Cardiac fibroblast (primary cell): ENCODE measurements around the gene GRIK3.
"Not testable (repeated sequence)": the region's sequence is repeated elsewhere in the genome, so short reads cannot be mapped to it uniquely, and the experiment has no call there.

Experiments used
- DNase-seq, 2 donors: peaks; one replicate each; pipeline versions ENCODE4 v3.0.0 to v3.0.0-alpha.2; 2010; ENCODE audit warnings: low read depth in 2 of 2
- H3K4me3 ChIP-seq, 2 donors: replicated peaks in 1 of 2; 1 replicate in 1 of 2; 2 replicates in 1 of 2; pipeline ENCODE4 v1.5.1; 2011; ENCODE audit warnings: low read depth in 2 of 2, low read length in 2 of 2, mild to moderate bottlenecking in 2 of 2, moderate library complexity in 1 of 2
- TF ChIP-seq, protein P1 (sequence below): IDR thresholded peaks from one replicate; pipeline ENCODE4 v1.5.1; 2011; ENCODE audit warnings: low read depth, mild to moderate bottlenecking, low read length, inconsistent platforms

The GRIK3 gene

DNA sequence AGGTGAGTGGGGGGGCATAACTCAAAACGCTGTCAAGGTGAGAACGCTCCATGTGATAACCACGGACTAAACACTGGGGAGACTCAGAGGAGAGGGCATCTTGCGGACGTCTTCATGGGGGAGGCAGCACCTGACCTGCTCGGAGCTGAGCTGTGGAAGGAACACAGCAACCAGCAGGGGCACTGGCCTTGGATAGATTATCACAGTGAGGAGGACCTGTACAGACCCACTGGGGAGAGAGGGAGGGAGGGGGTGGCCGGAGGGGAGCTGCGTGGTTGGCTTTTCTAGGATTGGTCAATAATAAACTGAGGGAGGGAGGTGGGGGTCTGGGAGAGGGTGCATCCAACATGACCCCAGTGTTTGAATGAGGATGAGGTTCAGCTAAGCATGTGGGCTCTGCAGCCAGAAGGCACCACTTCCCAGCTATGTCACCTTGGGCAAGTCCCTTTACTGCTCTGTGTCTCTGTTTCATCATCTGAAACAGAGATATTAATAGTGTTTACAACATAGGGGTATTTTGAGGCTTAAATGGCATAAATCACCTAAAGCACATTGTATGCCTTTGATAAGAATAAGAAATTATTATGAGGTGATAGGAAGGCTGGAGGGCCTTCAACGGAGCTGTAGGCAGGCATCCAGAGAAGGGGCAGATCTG, 123.3 kb downstream of the GRIK3 start:
- no peak for DNase-seq
- H3K4me3 ChIP-seq = no peak overlapping the region
- TF ChIP-seq, protein P1, sequence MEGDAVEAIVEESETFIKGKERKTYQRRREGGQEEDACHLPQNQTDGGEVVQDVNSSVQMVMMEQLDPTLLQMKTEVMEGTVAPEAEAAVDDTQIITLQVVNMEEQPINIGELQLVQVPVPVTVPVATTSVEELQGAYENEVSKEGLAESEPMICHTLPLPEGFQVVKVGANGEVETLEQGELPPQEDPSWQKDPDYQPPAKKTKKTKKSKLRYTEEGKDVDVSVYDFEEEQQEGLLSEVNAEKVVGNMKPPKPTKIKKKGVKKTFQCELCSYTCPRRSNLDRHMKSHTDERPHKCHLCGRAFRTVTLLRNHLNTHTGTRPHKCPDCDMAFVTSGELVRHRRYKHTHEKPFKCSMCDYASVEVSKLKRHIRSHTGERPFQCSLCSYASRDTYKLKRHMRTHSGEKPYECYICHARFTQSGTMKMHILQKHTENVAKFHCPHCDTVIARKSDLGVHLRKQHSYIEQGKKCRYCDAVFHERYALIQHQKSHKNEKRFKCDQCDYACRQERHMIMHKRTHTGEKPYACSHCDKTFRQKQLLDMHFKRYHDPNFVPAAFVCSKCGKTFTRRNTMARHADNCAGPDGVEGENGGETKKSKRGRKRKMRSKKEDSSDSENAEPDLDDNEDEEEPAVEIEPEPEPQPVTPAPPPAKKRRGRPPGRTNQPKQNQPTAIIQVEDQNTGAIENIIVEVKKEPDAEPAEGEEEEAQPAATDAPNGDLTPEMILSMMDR = no peak

DNA sequence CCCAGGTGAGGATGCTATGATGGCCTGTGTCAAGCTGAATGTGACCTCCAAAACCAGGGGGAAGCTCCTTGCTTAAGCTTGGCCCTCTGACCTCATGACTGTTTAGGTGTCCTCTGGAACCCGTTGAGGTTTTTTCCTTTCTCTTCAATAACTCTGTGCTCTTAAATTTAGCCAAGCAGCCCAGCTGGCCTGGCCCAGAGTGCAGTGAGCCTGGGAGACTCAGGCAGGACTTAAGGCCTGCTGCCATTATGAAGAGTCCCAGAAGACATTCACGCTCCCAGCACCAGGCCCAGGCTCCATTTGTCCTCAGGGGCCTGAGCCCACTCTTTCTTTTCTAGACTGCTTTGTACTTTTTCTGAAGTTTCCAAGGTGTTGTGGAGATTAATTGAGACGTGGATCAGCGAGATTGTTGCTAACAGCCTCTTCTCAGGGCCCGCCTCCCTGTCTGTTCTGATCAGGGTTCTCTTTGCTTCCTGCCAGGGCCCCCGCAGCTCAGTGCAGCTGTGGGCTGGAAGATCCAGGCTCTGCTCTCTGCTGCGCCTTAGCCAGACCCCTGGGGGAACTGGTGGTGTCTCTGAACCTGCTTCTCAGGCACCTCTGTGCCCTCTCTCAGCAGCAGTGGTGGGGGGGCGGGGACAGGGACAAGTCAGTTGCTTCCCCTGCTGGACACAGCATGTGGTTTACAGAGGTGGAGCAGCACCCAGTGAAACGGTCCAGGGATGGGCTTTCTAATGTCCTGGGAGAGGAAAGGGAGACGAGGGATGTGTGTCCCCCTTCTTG, 124.2 kb downstream of the GRIK3 start:
- DNase-seq = no peak
- TF ChIP-seq, protein P1 = no peak
- no peak overlapping the region for H3K4me3 ChIP-seq

DNA sequence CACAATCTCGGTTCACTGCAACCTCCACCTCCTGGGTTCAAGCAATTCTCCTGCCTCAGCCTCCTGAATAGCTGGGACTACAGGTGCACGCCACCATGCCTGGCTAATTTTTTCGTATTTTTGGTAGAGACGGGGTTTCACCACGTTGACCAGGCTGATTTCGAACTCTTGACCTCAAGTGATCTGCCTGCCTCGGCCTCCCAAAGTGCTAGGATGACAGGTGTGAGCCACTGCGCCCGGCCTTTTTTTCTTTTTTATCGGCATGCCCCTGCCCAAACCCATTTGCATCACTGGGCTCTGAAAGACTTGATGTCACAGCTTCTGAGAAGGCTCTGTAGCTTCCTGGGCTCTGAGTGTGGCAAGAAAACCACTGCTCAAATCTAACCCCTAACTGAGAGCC, 125.0 kb downstream of the GRIK3 start:
- not testable (repeated sequence) for DNase-seq

DNA sequence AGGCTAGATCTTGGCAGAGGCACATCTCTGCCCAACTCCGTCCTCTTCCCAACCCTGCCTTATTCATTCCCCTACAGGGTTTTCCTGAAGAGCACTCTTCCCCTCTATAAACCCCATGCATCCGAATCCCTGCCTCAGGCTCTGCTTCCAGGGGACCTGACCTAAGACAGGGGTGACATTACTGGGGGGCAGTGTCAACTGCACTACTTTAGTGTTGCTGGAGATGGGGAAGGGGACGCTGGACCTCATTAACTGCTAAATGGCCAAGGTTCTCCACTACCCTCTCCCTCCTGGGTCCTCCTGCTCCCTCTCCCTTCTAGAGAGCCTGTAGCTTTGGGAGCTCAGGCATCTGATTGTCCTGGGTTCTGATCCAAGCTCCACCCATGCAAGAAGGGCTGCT, 126.2 kb downstream of the GRIK3 start:
- no peak for DNase-seq
- H3K4me3 ChIP-seq = no peak overlapping the region
- TF ChIP-seq, protein P1 = no peak

More for the DNA sequence above, 125.0 kb downstream of the GRIK3 start:
- not testable (repeated sequence) for H3K4me3 ChIP-seq

DNA sequence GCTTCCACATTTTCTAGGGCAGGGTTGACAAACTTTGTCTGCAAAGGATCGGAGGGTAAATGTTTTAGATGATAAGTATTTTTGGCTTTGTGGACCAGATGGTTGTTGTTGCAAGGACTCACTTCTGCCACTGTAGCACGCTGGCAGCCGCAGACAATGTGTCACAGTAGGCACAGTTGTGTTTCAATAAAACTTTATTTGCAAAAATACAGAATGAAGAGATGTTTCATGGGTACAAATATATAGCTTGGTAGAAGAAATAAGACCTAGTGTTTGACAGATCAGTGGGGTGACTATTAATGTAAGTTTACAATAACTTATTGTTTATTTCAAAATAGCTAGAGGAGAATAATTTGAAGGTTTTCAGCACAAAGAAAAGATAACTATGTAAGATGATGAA, 127.8 kb downstream of the GRIK3 start:
- TF ChIP-seq, protein P1 = no peak
- DNase-seq = no peak
- no peak overlapping the region for H3K4me3 ChIP-seq

DNA sequence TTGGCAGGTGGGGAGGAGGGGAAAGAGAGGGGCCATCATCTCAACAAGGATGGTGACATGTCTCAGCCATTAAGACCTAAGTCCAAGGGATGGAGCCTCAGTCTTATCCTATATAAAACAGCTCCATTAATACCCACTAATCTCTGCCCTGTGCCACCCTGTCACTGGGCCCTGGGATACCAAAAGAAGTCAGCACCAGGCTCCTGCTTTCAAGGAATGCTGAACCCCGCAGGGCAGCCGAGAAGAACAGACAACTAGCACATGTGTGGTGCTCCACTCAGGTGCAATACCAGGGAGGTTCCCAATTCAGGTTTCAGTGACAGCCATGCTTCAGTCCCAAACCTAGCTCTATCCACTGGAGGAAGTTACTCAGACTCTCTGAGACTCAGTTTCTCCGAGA, 128.4 kb downstream of the GRIK3 start:
- TF ChIP-seq, protein P1 = no peak
- no peak for DNase-seq
- no peak overlapping the region for H3K4me3 ChIP-seq

DNA sequence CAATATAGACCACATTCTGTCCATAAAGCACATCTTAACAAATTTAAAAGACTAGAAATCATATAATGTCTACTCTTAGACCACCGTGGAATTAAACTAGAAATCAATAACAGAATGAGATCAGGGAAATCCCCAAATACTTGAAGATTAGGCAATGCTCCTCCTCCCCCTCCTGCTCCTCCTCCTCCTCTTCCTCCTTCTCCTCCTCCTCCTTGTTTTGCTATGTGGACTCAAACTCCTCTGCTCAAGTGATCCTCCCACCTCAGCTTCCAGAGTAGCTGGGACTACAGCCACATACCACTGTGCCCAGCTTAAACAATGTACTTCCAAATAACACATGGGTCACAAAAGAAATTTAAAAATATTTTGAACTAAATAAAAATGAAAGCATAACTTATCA, 134.2 kb downstream of the GRIK3 start:
- TF ChIP-seq, protein P1 = no peak
- DNase-seq = no peak
- H3K4me3 ChIP-seq = no peak overlapping the region

DNA sequence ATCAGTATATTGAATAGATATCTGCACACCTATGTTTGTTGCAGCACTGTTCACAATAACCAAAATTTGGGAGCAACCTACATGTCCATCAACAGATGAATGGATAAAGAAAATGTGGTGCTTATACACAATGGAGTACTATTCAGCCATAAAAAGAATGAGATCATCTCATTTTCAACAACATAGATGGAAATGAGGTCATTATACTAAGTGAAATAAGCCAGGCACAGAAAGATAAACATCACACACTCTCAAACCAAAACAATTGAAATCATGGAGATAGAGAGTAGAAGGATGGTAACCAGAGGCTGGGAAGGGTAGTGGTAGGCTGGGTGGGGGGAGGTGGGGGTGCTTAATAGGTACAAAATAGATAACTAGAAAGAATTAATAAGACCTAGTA, 136.5 kb downstream of the GRIK3 start:
- not testable (repeated sequence) for H3K4me3 ChIP-seq, DNase-seq
